ENCODE measurements around the gene FBXW8. TPM values are rescaled to one million over a fixed set of nuclear protein-coding genes. Genes with fewer than 3 reads are reported as not detected.

FBXW8 gene
- total RNA-seq, 1 donor from 2014 or later, result 7.3 TPM

DNA sequence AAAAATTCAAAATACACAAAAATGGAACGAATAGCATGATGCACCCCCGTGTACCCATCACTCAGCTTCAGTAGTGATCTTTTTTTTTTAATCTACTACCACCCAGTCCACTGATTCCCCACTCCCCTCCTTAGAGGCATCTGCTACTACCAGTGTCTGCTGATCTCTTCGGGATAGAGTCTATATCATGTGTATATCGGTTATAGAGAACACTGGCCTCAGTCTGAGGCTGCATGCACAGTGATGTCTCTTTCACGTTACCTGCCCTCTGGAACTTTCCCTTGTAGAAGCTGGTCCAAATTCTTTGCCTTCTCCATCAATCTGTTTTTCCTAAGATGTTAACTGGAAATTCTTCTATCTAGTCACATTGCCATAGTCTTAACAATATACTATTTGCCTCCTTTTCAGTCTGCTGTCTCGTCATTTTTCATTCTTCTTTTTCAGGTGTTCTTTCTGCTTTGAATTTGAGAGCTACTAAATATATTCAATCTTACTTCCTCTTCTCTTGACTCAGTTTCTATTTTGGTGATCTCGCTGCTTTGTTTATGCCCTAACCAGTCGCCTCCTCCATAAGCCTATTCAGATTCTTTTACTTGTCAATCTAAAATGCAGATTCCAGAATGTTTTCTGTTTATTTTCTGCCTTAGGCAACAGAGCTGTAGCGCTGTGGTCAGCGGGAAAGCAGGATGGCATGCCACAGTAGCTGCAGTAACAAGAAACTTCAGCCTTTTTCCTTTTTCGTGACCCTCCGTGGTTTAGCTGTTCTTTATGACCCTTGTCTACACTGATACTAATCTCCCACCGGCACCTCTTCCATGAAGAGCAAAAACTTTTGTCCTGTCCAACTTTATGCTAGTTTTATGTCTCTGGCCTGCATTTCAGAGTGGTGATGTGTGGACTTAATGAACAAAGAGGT lies 67.0 kb downstream of the FBXW8 start:
- intact Hi-C loops (cut with micrococcal nuclease), result no loop called here
- Mint-ChIP-seq H3K27me3 (ENCODE audit: insufficient read depth) (no peaks in the 10 kb centered on the region), H3K4me1 (ENCODE audit: low read depth) (peaks cover 19% of the 10 kb centered on the region), H3K9me3 (no peaks in the 10 kb centered on the region), H3K4me3 (no peak overlapping the region), H3K36me3 (ENCODE audit: low read depth) (peaks cover 2% of the 10 kb centered on the region), H3K27ac (no peak overlapping the region)
- DNase-seq (ENCODE audit: low spot score), result no peak

DNA sequence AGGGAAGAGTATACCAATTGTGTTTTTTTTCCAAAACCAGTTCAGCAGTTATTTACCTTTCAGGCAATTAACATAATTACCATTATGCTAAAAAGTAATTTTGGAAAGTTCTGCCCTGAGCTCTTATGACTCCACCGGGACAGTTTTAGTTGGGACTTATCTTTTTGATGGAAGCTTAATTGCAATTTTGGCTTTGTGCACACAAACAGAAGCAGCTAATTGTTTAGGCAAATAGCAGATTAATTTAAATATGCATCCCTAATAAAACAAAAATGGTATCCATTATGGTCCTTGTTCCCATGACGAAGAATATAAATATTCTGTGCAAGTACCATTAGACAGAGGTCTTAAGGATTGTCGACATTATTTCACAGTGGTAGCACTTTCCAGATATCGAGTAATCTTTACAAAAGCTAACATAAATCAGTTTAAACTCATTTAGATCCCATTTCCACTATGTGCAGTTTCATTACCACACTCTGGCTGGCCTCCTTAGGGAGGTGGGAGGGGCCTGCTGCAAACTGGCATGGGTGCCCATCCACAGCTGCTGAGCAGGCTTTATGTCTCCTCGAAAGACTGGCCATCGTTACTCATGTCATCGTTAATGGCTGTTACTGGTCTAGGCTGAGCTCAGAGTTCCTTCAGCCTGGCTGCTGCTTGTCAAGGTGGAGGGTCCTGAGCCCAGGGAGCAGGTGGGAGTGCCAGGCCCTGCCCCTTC lies 68.2 kb downstream of the FBXW8 start:
- no peak for DNase-seq (ENCODE audit: low spot score)
- H3K9me3 Mint-ChIP-seq, result no peaks in the 10 kb centered on the region
- peaks cover 19% of the 10 kb centered on the region for H3K4me1 Mint-ChIP-seq (ENCODE audit: low read depth)
- H3K4me3 Mint-ChIP-seq, result no peak overlapping the region
- peaks cover 4% of the 10 kb centered on the region for H3K36me3 Mint-ChIP-seq (ENCODE audit: low read depth)
- H3K27me3 Mint-ChIP-seq (ENCODE audit: insufficient read depth), result no peaks in the 10 kb centered on the region
- intact Hi-C loops (cut with micrococcal nuclease), result no loop called here
- H3K27ac Mint-ChIP-seq, result no peak overlapping the region

DNA sequence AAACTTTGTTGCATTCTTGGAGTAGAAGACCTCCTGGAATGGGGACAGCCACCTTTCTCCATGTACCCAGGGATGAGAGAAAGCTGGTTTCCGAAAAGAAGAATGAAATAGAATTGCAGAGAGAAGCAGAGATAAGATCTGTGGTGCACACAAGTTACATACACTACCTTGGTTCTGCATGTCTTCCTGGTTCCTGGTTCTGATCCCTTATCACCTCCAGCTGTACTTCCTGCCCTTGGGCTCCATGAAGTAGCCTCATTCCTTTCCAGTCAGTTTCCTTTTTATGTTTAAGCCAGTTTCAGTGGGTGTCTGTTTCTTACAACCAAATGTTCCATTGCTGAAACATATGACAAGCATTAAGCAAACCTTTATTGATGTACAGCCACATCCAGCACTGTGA lies 69.3 kb downstream of the FBXW8 start:
- no peaks in the 10 kb centered on the region for H3K9me3 Mint-ChIP-seq
- no peak overlapping the region for H3K27ac Mint-ChIP-seq
- no peak overlapping the region for H3K4me3 Mint-ChIP-seq
- no peaks in the 10 kb centered on the region for H3K27me3 Mint-ChIP-seq (ENCODE audit: insufficient read depth)
- peaks cover 4% of the 10 kb centered on the region for H3K36me3 Mint-ChIP-seq (ENCODE audit: low read depth)
- peaks cover 19% of the 10 kb centered on the region for H3K4me1 Mint-ChIP-seq (ENCODE audit: low read depth)
- intact Hi-C loops (cut with micrococcal nuclease), result no loop called here
- no peak for DNase-seq (ENCODE audit: low spot score)

DNA sequence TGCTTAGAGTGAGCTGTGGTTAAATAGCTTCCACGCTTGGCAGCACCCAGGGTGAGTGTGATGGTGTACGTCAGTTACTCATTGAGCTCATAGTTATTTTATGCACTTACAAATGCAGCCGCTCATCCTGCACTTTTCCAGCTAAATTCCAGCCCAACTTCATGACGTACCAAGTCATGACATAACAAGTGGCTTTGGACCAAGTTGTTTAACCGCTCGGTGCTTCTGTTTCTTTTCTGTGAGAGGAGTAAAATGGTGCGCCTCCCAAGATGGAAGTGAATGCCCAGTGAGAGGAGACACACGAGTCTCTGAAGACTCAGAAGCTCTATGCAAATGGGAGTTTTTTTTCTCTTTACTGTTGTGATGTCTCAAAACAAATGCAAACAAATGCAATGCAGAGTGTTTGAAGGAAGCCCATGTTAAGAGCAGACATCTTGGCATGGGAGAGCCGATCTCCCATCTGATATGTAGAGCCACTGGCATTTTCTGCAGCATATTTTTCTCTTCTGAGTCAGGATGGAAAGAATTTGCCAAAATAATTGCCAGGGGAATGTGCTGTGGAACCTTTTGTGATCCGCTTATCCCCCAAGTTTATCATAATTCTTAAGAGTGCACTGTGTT lies 72.2 kb downstream of the FBXW8 start:
- Mint-ChIP-seq H3K9me3 (no peaks in the 10 kb centered on the region), H3K27me3 (ENCODE audit: insufficient read depth) (no peaks in the 10 kb centered on the region), H3K36me3 (ENCODE audit: low read depth) (peaks cover 4% of the 10 kb centered on the region), H3K4me3 (no peak overlapping the region), H3K27ac (no peak overlapping the region), H3K4me1 (ENCODE audit: low read depth) (peaks cover 19% of the 10 kb centered on the region)
- no peak for DNase-seq (ENCODE audit: low spot score)
- intact Hi-C loops (cut with micrococcal nuclease), result no loop called here

DNA sequence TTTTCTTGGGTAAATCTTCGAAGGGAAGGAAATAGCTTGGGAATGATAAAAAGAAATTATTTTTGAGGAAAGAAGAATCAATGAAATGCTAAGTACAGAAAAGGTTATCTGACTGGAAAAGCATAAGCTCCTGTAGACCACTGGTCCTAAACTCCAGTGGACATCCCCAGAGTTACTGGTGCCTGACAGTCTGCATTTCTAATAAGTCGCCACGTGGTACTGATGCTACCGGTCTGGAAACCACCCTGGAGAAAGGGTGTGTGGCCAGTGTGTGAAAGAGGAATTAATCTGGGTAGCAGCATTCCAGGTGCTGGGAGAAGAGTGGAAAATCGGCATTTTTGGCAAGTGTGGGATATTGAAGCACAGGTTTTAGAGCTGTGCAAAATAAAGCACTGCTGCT lies 73.3 kb downstream of the FBXW8 start:
- Mint-ChIP-seq H3K4me3 (no peak overlapping the region), H3K9me3 (no peaks in the 10 kb centered on the region), H3K36me3 (ENCODE audit: low read depth) (peaks cover 2% of the 10 kb centered on the region), H3K27ac (no peak overlapping the region), H3K27me3 (ENCODE audit: insufficient read depth) (no peaks in the 10 kb centered on the region), H3K4me1 (ENCODE audit: low read depth) (peaks cover 12% of the 10 kb centered on the region)
- intact Hi-C loops (cut with micrococcal nuclease), result no loop called here
- no peak for DNase-seq (ENCODE audit: low spot score)

DNA sequence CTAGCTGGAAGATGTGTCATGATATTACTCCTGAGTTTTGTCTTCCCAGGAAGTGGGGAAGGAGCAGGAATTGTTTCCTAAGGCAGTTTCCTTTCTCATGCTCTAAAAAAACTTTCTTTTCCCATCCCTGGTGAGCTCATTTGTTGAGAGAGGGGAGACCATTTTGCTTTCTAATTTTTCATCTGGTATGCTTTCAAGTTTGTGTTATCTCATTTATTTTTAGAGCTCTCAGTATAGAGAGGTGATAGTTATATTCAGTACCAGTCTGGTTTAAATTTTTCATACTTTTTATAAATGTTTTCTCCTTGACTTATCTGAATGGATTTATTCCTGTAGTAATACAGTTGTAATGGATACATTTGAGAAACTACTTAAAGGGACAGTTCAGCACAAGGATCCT lies 79.6 kb downstream of the FBXW8 start:
- no peaks in the 10 kb centered on the region for H3K27me3 Mint-ChIP-seq (ENCODE audit: insufficient read depth)
- no peak for DNase-seq (ENCODE audit: low spot score)
- intact Hi-C loops (cut with micrococcal nuclease), result no loop called here
- no peaks in the 10 kb centered on the region for H3K4me1 Mint-ChIP-seq (ENCODE audit: low read depth)
- peaks cover 7% of the 10 kb centered on the region for H3K36me3 Mint-ChIP-seq (ENCODE audit: low read depth)
- no peaks in the 10 kb centered on the region for H3K9me3 Mint-ChIP-seq
- H3K4me3 Mint-ChIP-seq, result no peak overlapping the region
- H3K27ac Mint-ChIP-seq, result no peak overlapping the region

DNA sequence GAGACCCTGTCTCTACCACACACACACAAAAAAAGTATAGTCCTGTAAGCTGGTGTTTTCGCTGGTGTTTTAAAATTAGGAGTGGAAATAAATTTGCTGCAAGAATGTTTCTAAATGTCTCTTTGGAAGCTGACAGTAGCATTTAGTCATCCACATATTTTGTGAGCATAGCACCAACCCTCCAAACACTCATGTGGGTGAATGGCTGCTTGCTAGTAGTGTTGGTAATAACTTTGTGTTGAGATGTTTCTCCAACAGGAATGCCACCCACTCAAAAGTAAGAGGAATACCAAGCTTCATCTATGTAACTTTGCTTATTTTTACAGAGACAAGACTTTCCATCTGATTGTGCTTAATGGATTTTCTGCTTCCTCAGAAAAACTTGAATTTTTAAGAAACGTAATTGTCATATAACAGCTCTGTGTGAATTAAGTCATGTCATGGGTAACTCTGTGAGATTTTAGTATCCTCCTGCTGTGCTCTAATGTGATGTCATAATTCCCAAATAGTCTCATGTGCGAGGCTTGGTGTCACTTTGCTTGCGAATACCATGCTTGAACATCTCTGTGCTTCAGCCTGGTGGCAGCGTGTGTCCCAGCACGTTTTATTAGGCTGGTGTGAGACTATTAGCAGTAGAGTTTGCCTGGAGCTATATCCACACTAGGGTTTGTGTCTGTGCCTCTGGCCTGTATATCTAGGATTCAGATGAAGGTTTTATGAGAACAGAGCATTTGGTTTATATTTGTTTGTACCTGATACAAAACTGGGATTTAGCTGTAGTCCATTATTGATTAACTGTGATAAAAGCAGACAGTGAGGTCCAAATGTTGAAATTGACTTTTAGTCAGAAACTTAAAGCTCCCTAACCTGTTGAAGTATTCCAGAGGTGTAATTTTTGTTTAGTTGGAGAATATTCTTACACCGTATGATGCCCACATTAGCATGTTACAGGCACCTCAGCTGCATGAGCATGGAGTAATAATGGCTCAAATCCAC lies 80.5 kb downstream of the FBXW8 start:
- no peaks in the 10 kb centered on the region for H3K4me1 Mint-ChIP-seq (ENCODE audit: low read depth)
- H3K36me3 Mint-ChIP-seq (ENCODE audit: low read depth), result peaks cover 7% of the 10 kb centered on the region
- H3K4me3 Mint-ChIP-seq, result no peak overlapping the region
- no peak for DNase-seq (ENCODE audit: low spot score)
- H3K27me3 Mint-ChIP-seq (ENCODE audit: insufficient read depth), result no peaks in the 10 kb centered on the region
- intact Hi-C loops (cut with micrococcal nuclease), result no loop called here
- H3K27ac Mint-ChIP-seq, result no peak overlapping the region
- no peaks in the 10 kb centered on the region for H3K9me3 Mint-ChIP-seq

DNA sequence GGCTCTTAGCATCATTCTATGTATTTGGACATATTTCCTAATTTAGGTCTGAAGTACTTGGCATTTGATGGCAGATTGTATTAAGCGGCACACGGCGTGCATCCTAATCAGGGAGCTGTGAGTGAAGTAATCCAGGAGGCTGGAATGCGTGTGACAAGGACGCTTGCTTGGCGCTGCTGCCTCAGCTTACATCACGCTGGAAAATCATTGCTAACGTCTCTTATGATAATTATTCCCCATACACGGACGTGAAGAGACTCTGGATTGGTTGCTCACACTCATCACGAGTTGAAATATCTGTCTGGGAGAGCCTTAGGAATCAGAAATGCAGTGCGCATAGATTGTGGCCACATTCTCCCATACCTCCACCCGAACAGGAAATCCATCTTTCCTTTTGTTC lies 85.3 kb downstream of the FBXW8 start:
- Mint-ChIP-seq H3K27ac (no peak overlapping the region), H3K9me3 (no peaks in the 10 kb centered on the region), H3K27me3 (ENCODE audit: insufficient read depth) (no peaks in the 10 kb centered on the region), H3K4me1 (ENCODE audit: low read depth) (no peaks in the 10 kb centered on the region), H3K4me3 (no peak overlapping the region), H3K36me3 (ENCODE audit: low read depth) (peaks cover 5% of the 10 kb centered on the region)
- DNase-seq (ENCODE audit: low spot score), result no peak
- intact Hi-C loops (cut with micrococcal nuclease), result no loop called here

DNA sequence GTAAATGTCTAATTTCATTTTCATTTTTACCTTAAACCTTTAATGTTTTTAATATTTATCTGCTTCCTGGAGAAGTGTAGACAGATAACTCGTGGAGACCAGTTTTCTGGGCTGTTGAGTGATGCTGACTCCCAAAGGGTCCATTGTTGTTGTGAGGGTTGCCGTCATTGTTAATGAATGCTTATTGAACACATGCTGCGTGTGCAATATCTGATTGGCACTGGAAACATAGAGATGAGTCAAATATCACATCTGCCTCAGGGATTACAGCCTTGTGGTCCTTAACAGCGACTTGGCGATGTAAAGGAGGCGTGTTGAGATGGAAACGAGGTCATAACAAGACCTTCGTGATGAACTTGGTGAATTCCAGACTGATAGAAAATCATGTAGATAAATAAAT lies 85.9 kb downstream of the FBXW8 start:
- H3K4me3 Mint-ChIP-seq, result no peak overlapping the region
- no peak overlapping the region for H3K27ac Mint-ChIP-seq
- no peaks in the 10 kb centered on the region for H3K36me3 Mint-ChIP-seq (ENCODE audit: low read depth)
- intact Hi-C loops (cut with micrococcal nuclease), result no loop called here
- H3K9me3 Mint-ChIP-seq, result no peaks in the 10 kb centered on the region
- H3K27me3 Mint-ChIP-seq (ENCODE audit: insufficient read depth), result no peaks in the 10 kb centered on the region
- no peak for DNase-seq (ENCODE audit: low spot score)
- H3K4me1 Mint-ChIP-seq (ENCODE audit: low read depth), result no peaks in the 10 kb centered on the region

DNA sequence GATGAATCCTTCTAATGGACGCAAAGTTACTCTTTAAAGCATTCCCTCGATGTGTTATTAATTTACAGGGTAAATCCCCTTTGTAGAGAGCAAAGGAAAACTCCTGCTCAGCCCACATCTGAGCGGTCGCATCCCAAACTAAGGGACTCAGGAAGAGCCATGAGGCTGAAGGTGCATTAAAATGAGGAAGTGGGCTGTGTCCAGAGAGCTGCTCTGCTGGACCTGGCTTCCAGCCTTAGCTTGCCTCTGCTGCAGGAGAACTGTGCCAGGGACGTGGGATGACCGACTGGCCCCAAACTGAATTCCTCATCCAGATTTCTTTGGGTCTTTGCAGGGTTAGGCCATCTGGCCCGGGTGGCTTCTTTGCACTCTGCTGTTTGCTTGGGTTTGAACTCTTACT lies 88.3 kb downstream of the FBXW8 start:
- no peaks in the 10 kb centered on the region for H3K9me3 Mint-ChIP-seq
- H3K27me3 Mint-ChIP-seq (ENCODE audit: insufficient read depth), result no peaks in the 10 kb centered on the region
- H3K36me3 Mint-ChIP-seq (ENCODE audit: low read depth), result no peaks in the 10 kb centered on the region
- H3K4me1 Mint-ChIP-seq (ENCODE audit: low read depth), result no peaks in the 10 kb centered on the region
- H3K4me3 Mint-ChIP-seq, result no peak overlapping the region
- H3K27ac Mint-ChIP-seq, result no peak overlapping the region
- no peak for DNase-seq (ENCODE audit: low spot score)
- intact Hi-C loops (cut with micrococcal nuclease), result no loop called here

DNA sequence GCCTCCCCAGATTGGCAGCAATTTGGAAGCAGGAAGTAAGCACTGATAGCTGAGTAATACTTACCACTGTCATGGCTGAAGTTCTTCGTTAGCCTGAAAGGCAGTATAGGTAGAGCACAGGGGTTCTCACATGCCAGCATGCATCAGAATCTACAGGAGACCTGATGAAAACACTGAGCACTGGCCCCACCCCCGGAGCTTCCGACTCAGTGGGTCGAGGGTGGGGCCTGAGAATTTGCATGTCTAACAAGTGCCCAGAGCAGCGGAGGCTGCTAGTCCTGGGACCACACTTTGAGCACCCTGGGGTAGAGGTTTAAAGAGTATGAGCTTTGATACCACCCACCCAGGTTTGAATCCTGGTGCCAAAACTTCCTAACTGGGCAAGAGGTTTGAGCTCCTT lies 89.6 kb downstream of the FBXW8 start:
- peaks cover under 1% of the 10 kb centered on the region for H3K4me1 Mint-ChIP-seq (ENCODE audit: low read depth)
- peaks cover 2% of the 10 kb centered on the region for H3K36me3 Mint-ChIP-seq (ENCODE audit: low read depth)
- no peaks in the 10 kb centered on the region for H3K27me3 Mint-ChIP-seq (ENCODE audit: insufficient read depth)
- no peaks in the 10 kb centered on the region for H3K9me3 Mint-ChIP-seq
- intact Hi-C loops (cut with micrococcal nuclease), result no loop called here
- no peak overlapping the region for H3K4me3 Mint-ChIP-seq
- no peak for DNase-seq (ENCODE audit: low spot score)
- H3K27ac Mint-ChIP-seq, result no peak overlapping the region

DNA sequence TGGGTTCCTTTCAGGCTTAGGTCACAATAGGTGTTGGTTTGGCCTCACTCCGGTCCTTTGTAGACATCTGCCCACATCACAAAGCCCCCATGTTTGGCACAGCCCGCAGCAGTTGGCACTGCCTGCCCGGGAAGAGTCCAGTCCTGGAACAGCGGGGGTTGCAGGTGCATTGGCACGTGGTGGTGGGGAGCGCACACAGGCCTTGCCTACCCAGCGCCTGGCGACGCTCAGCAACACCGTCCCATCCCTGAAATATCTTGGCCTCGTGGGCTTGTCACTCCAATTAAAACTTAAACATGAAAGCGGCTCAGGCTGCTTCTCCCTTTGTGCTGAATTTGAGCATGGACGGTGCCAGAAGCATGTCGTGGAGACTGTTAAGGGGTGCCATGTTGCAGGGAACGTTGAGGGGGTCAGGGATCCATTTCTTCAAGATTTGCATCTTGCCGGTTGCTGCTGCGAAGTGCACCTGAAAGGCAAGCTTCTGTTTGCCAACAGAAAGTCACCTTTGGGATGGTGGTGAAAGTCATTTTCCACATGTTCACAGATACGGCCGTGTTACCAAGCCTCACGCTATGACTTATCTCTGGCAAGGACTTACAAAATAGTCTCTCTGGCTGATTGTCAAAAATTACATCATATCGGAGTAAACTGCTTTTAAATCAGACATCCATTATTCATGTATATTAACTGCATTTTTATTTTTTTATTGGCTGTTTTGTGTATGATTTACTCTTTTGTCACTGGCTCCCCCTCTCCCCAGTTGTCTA lies 91.5 kb downstream of the FBXW8 start:
- intact Hi-C loops (cut with micrococcal nuclease), result no loop called here
- no peaks in the 10 kb centered on the region for H3K9me3 Mint-ChIP-seq
- H3K27me3 Mint-ChIP-seq (ENCODE audit: insufficient read depth), result no peaks in the 10 kb centered on the region
- peaks cover 10% of the 10 kb centered on the region for H3K4me1 Mint-ChIP-seq (ENCODE audit: low read depth)
- H3K36me3 Mint-ChIP-seq (ENCODE audit: low read depth), result peaks cover 8% of the 10 kb centered on the region
- DNase-seq (ENCODE audit: low spot score), result no peak
- H3K27ac Mint-ChIP-seq, result no peak overlapping the region
- H3K4me3 Mint-ChIP-seq, result no peak overlapping the region

All from activated T-helper 1 cell treated with anti-CD3 and anti-CD28 coated beads, Interleukin-12 subunit alpha, Interleukin-12 subunit beta, Interleukin-2, Interleukin-4 antibody, amounts not matched to agents 30 ng/mL and 10 ng/mL and 1 ng/mL, durations not matched to agents 14 hours and 24 hours and 36 hours (primary cell).